GM18517 (cell line): ENCODE data around the gene SFXN4.

Experiments
- ATAC-seq: cut with Tn5 transposase; IDR thresholded peaks from one replicate; pipeline ENCODE4 v1.9.1; 2021; ENCODE audit warnings: mild to moderate bottlenecking, moderate library complexity; ENCODE audit not compliant: unreplicated experiment

SFXN4 gene

DNA sequence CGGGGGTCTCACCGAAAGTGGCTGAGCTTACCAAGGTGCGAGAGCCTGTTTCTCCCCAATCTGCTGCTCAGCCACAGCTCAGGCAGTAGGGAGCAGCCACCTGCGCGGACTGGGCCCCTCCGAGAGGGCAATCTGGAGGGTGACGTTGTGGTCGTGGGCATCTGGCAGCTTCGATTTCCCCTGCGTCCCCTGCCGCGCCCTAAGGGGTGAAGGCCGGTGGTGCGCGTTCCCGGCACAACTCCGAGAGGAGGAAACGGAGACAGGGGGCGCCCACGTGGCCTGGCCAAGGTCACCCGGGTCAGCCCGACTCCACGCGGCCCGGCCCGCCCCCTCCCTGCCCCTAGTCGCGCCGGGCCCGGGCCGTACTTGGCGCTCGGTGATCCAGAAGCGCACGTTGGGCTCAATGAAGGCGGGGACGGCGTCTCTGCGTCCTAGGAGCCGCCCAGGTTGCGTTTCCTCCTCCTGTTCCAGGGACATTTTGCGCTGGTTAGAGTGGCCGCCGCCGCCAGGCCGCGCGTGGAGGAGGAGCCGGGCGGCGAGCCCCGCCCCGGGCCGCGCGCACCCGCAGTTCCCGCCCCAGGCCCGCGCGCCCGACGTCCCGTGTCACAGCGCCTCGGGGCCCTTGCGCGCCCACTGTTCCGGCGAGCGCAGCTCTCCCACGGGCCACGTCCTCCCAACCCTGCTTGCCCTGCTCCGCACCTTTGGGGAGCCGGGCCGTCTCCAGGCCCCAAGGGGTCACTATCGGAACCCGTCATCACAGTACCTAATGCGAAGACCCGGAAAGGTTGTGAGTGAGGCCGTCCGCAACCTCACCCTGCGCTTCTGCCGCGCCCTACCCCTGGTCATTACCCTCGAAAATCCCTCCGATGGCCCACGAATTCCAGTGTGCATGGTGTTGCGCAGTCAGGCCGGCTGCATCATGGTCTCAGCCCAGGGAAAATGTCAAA is at the start of gene SFXN4:
Gene SFXN4 (minus strand): TSS at position 544 of the 947 bp plus-strand sequence. CDS start 67 bp downstream, at position 477.
- ATAC-seq, result peak; percentile 87

DNA sequence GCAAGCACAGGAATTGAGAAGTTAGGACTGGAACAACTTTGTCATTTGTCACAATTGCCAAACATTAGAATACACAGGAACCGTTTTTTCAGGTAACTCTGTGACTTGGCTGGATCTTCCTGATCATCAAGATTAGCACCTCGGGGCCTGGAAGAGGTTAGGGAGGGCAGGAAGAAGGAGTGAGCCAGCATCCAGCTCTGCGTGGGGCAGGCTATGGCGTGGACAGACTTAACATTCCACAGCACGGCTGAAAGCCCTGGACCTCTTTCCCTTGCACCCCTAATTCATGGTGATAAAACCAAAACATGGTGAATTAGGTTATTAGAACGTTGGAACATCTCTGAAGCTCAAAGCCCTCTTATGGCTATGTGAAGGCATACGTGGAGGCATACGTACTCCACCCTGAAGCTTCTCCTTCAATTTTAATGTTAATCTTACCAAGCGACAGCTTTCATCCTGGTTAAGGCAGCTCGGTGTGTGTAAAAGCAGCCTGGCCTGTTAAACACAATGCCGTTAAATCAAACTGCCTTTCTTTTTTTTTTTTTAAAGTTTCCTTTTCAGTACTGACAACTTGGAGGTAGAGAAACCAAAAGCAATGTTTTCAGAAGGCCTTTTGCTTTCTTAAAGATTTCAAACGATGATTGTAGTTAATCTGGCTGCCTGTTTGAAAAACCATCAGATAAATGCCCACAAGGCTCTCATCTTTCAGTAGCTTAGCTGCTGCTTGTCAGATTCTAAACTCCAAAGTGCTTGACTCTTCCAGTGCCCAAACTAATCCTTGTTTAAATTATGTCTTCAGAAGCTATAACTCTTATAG is 46.3 kb upstream of the SFXN4 start:
- peak; percentile 22 for ATAC-seq

- ATAC-seq, result no peak
These were observed 45.7 kb upstream of the SFXN4 start for GRCh38 chr10:119211176-119211575.

DNA sequence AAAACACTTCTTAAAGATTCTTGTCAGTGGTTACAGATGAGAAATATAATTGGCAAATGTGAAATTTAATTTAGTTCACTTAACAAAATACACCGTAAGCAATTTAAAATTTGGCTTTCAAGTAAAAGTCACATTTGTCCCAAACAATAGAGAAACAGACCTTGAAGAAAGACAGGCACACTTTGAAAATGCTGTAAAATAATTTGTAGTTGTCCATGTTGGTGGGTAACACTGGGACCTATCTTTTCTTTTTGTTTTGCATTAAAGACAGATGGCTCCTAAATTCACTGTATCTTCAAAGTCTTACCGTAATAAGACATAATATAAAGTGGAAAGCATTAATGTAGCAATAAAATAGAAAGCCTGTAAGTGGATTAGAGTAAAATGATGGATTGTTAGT is 45.1 kb upstream of the SFXN4 start:
- ATAC-seq, result no peak

DNA sequence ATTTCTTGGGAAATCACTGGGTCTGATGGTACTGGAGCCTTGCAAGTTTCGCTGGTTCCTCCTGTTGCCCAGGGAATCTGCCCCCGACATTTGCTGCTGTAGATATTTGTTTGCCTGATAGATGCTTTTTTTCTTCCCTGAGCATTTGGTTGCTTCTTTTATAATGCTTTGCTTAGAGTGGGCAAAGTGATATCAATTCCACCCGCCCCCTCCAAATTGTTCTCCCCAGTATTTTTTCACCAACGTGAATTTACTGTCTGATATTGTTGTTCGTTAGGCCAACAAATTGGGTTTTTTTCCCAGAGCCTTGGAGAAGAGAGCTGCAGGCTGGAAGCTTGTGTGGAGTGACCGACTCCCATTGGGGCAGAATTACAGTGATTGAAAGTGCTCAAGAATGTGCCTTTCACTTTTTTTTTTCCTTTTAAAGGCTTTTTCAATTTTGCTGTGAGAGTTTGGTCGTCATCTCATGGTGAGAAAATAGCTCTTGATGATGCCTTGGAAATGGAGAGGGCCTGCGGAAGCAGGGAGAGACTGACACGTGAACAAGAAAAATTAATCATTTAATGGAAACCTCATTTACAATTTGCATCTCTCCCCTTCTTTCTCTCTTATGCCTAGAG is 44.3 kb upstream of the SFXN4 start:
- ATAC-seq, result no peak

DNA sequence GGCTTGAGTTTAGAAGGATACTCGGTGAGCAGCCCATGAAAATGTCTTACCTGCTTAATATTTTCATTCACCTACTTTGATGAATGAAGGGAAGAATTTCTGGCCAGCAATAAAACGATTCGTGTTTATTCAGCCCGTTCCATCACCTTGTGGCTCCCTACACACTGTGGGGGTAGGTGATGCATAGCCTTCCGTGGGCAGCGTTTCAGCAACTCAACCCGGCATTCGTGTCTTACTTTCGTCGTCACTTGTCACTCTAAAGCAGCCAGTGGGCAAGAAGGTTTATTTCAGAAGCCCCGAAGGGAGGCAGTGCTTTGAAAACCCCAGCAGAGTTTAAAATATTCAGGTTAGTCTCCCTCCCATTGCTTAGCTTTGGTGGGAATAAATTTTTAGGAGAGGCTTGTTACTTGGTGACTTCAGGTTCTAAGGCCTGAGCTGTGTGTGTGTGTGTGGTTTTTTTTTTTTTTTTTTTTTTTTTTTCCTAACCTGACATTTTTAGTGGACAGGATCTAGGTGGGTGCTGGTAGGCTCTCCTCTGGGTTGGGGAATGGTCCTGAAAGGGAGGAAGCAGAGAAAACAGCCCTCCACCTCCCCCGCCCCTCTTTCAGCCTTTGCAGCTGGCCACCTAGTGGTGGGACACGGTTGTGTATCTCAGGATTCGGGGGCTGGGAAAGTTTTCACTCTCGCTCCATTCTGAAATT is 43.7 kb upstream of the SFXN4 start:
- ATAC-seq, result no peak

DNA sequence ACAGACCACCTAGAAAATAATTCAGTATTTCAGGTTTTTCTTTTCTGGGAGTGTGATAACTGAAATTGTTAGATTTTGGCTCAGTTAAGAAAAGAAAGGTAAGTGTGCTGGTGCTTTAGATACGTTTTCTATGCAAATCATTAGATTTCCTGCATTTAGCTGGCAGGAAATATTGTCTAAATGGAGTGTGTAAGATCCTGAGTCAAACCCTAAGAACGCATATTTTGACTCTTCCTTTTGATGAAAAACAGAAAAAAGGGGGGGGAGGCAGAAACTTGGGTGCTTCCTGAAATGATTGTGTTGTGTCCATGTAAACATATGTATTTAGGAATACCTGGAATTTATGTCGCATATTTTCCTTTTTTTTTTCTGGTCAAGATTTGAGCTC is 43.0 kb upstream of the SFXN4 start:
- ATAC-seq, result no peak

DNA sequence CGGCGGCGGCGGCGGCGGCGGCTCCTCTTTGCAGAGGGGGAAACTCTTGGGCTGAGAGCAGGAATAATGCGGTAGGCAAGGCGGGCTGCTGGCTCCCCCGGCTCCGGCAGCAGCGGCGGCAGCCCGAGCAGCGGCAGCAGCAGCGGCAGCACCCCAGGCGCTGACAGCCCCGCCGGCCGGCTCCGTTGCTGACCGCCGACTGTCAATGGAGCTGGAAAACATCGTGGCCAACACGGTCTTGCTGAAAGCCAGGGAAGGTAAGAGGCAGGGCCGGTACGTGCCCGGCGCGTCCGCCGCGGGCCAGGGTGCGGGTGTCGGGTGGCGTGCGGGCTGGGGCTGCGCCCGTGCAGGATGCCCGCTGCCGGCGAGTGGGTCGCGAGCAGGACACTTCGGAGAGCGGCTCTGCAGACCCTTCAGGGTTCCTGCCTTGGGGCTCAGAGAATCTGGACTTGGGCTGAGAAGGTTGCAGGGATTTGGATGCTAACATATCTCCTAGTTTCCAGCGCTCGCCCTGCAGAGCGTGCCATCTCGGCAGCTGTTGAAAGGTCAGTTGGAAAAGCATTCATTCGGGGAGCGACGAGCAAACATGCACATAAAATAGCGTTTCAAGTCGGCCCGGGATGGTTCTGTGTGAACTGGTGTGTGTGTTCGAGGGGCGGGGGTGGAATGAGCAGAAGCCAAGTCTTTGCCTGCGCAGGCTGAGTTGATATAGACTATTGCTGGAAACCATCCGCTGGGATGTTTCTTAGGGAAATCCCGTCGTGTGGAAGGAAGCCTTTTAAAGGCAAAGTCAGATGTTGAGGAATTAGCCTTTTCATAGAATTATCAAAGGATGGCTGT is 42.4 kb upstream of the SFXN4 start:
- ATAC-seq, result peak; percentile 15

DNA sequence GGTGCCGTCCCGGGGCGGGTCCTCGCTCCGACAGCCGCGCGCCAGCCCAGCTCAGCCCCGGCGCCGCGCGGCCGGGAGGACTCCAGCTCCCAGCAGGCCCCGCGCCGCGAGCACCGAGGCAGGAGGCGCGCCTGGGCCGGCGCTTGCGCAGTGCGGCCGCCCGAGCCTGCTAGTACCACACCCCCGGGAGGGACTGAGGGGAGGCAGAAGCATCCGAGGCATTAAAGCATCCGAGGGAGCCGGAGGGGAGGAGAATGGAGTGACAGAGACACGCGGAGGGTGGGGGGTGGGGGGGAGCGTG is 41.8 kb upstream of the SFXN4 start, which contains the start of gene GRK5:
Gene GRK5 (plus strand): TSS at position 206 of the 301 bp plus-strand sequence. CDS start 347 bp downstream, outside the sequence.
- ATAC-seq, result peak; percentile 59

GRCh38 chr10:119206603-119207365 is 41.3 kb upstream of the SFXN4 start:
- ATAC-seq, result peak; percentile 51

- peak; percentile 28 for ATAC-seq
These were observed 40.5 kb upstream of the SFXN4 start for GRCh38 chr10:119205894-119206602.

GRCh38 chr10:119203006-119203405 is 37.5 kb upstream of the SFXN4 start:
- ATAC-seq, result no peak

GRCh38 chr10:119201233-119201632 is 35.7 kb upstream of the SFXN4 start:
- no peak for ATAC-seq

- no peak for ATAC-seq
These were observed 33.9 kb upstream of the SFXN4 start for GRCh38 chr10:119199231-119199992.

GRCh38 chr10:119198438-119198837 is 32.9 kb upstream of the SFXN4 start:
- ATAC-seq, result no peak

- ATAC-seq, result no peak
These were observed 32.4 kb upstream of the SFXN4 start for GRCh38 chr10:119197921-119198320.

GRCh38 chr10:119191881-119192280 is 26.4 kb upstream of the SFXN4 start:
- ATAC-seq, result no peak
